Measurements from ENCODE around the gene CDK19.

Gene CDK19

GRCh38 chr6:110655821-110656220 lies 159.4 kb downstream of the CDK19 start:
- DNase-seq = no peak

GRCh38 chr6:110654096-110654820 lies 161.0 kb downstream of the CDK19 start:
- DNase-seq = no peak

- DNase-seq = no peak
Observed at GRCh38 chr6:110653381-110653780, 161.9 kb downstream of the CDK19 start.

- no peak for DNase-seq
Observed at GRCh38 chr6:110652520-110652919, 162.7 kb downstream of the CDK19 start.

- no peak for DNase-seq
Observed at GRCh38 chr6:110650755-110651154, 164.5 kb downstream of the CDK19 start.

- DNase-seq = no peak
Observed at GRCh38 chr6:110649704-110650103, 165.6 kb downstream of the CDK19 start.

- no peak for DNase-seq
Observed at GRCh38 chr6:110646951-110647910, 168.0 kb downstream of the CDK19 start.

GRCh38 chr6:110646419-110646698 lies 168.9 kb downstream of the CDK19 start:
- DNase-seq = no peak

- no peak for DNase-seq
Observed at GRCh38 chr6:110645685-110646418, 169.4 kb downstream of the CDK19 start.

- DNase-seq = no peak
Observed at GRCh38 chr6:110643175-110643574, 172.1 kb downstream of the CDK19 start.

- no peak for DNase-seq
Observed at GRCh38 chr6:110642711-110643110, 172.6 kb downstream of the CDK19 start.

GRCh38 chr6:110636781-110637180 lies 178.5 kb downstream of the CDK19 start:
- no peak for DNase-seq

- DNase-seq = no peak
Observed at GRCh38 chr6:110635096-110635495, 180.2 kb downstream of the CDK19 start.

GRCh38 chr6:110633731-110634213 lies 181.5 kb downstream of the CDK19 start:
- no peak for DNase-seq

- no peak for DNase-seq
Observed at GRCh38 chr6:110629153-110629552, 186.1 kb downstream of the CDK19 start.

GRCh38 chr6:110628330-110628729 lies 186.9 kb downstream of the CDK19 start:
- no peak for DNase-seq

- no peak for DNase-seq
Observed at GRCh38 chr6:110626442-110626841, 188.8 kb downstream of the CDK19 start.

GRCh38 chr6:110625883-110626282 lies 189.4 kb downstream of the CDK19 start:
- DNase-seq = no peak

- no peak for DNase-seq
Observed at GRCh38 chr6:110622912-110623578, 192.2 kb downstream of the CDK19 start.

- DNase-seq = no peak
Observed at GRCh38 chr6:110621061-110621460, 194.2 kb downstream of the CDK19 start.

- no peak for DNase-seq
Observed at GRCh38 chr6:110620065-110620464, 195.2 kb downstream of the CDK19 start.

- no peak for DNase-seq
Observed at GRCh38 chr6:110619275-110619908, 195.9 kb downstream of the CDK19 start.
